Gastroesophageal sphincter (tissue), 4 donors: ENCODE results near the gene FUT3. TPM values are rescaled to one million over a fixed set of nuclear protein-coding genes. Genes with fewer than 3 reads are reported as not detected.

Experiments
- ATAC-seq: fragments of 150-250 bp; one replicate; pipeline ENCODE4 v1.9.1; 2016; ENCODE audit warnings: mild to moderate bottlenecking, moderate library complexity
- H3K27ac ChIP-seq, 4 donors: fragments of 200-600 bp; sonication (generic) in 3 of 4; 1 replicate in 3 of 4; 2 replicates in 1 of 4; pipeline ENCODE4 v1.5.1; 2016 to 2019
- H3K27me3 ChIP-seq: fragments of 200-600 bp; sonication (generic); one replicate; pipeline ENCODE4 v1.5.1; 2019
- H3K36me3 ChIP-seq, 2 donors: fragments of 200-600 bp; sonication (generic); one replicate each; pipeline ENCODE4 v1.5.1; 2019; ENCODE audit warnings: control low read depth in 1 of 2
- H3K4me1 ChIP-seq, 3 donors: fragments of 200-600 bp; sonication (generic); 1 replicate in 2 of 3; 2 replicates in 1 of 3; pipeline ENCODE4 v1.5.1; 2016 to 2019; ENCODE audit warnings: control low read depth in 2 of 3
- H3K4me3 ChIP-seq, 2 donors: fragments of 200-600 bp; sonication (generic); one replicate each; pipeline ENCODE4 v1.5.1; 2019; ENCODE audit warnings: mild to moderate bottlenecking in 1 of 2, moderate library complexity in 1 of 2
- H3K9me3 ChIP-seq, 3 donors: fragments of 200-600 bp; sonication (generic); one replicate each; pipeline ENCODE4 v1.5.1; 2017 to 2019; ENCODE audit warnings: control low read depth in 2 of 3
- EP300 ChIP-seq: sonication (generic); formaldehyde crosslinking; IDR thresholded peaks from one replicate; pipeline ENCODE4 v1.6.1; 2017; ENCODE audit warnings: antibody characterized with exemption, mild to moderate bottlenecking
- POLR2A ChIP-seq, 2 donors: fragments of 450-650 bp; IDR thresholded peaks; one replicate each; pipeline ENCODE4 v1.6.1; 2017; ENCODE audit warnings: antibody characterized with exemption in 2 of 2, mild to moderate bottlenecking in 2 of 2, moderate library complexity in 1 of 2
- POLR2AphosphoS5 ChIP-seq: sonication (generic); formaldehyde crosslinking; IDR thresholded peaks from one replicate; pipeline ENCODE4 v1.6.1; 2017; ENCODE audit warnings: antibody characterized with exemption
- WGBS, 2 donors: methylation state at CpG; one replicate each; pipeline ENCODE4 v1.1.5; 2018; ENCODE audit warnings: low coverage in 1 of 2; 5-methylcytosine and 5-hydroxymethylcytosine counted together
- total RNA-seq, 4 donors: library from RNA; depleted of rRNA; stranded (reverse); fragments of >200 nt; gene quantifications; one replicate each; pipeline ENCODE4 v1.1.0, GENCODE V29; 2016
- TF ChIP-seq, protein P1 (sequence below), 4 experiments: fragments of 200-600 bp in 2 of 4; fragments of 450-650 bp in 2 of 4; sonication (generic) in 1 of 4; IDR thresholded peaks; one replicate each; pipeline ENCODE4 v1.5.1; 2017 to 2019; ENCODE audit warnings: antibody characterized with exemption in 4 of 4, mild to moderate bottlenecking in 2 of 4, moderate library complexity in 2 of 4

Gene FUT3
- total RNA-seq, 4 donors from 2014 or later, result 0.12 to 4.8 (median 4.5) TPM; not detected in 1

DNA sequence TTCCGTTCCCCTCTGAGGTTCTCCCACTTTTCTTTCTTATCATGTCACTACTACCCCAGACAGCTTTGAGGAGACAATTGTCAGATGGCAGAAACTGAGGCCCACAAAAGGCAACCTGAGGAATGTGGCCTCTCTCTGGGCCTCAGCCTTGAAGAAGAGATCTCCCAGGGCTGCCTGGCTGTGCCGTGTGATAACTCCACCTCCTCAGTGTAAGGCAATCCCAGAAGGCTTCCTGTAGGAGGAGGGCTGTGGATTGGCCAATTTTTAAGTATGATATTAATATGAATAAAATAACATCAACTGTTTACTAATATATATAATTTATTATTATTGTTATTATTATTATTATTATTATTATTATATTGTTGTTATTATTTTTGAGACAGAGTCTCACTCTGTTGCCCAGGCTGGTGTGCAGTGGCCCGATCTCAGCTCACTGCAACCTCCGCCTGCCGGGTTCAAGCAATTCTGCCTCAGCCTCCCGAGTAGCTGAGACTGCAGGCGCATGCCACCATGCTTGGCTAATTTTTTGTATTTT lies 55.8 kb downstream of the FUT3 start:
- no peak for ATAC-seq
- WGBS, 2 donors, result 73 to 87% methylated on average over 2 to 7 of the region's 7 CpGs
- no peaks in the 10 kb centered on the region for H3K9me3 ChIP-seq
- no peak overlapping the region for H3K4me3 ChIP-seq
- no peak for TF ChIP-seq POLR2A (IDR thresholded peaks at IDR 0.05)
- TF ChIP-seq, protein P1, sequence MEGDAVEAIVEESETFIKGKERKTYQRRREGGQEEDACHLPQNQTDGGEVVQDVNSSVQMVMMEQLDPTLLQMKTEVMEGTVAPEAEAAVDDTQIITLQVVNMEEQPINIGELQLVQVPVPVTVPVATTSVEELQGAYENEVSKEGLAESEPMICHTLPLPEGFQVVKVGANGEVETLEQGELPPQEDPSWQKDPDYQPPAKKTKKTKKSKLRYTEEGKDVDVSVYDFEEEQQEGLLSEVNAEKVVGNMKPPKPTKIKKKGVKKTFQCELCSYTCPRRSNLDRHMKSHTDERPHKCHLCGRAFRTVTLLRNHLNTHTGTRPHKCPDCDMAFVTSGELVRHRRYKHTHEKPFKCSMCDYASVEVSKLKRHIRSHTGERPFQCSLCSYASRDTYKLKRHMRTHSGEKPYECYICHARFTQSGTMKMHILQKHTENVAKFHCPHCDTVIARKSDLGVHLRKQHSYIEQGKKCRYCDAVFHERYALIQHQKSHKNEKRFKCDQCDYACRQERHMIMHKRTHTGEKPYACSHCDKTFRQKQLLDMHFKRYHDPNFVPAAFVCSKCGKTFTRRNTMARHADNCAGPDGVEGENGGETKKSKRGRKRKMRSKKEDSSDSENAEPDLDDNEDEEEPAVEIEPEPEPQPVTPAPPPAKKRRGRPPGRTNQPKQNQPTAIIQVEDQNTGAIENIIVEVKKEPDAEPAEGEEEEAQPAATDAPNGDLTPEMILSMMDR (IDR thresholded peaks at IDR 0.05), result no peak
- TF ChIP-seq EP300, result no peak
- TF ChIP-seq POLR2AphosphoS5, result no peak
- H3K4me1 ChIP-seq, result no peaks in the 10 kb centered on the region
- H3K27ac ChIP-seq, result no peak overlapping the region
- no peaks in the 10 kb centered on the region for H3K36me3 ChIP-seq
- H3K27me3 ChIP-seq, result peaks cover 12% of the 10 kb centered on the region

DNA sequence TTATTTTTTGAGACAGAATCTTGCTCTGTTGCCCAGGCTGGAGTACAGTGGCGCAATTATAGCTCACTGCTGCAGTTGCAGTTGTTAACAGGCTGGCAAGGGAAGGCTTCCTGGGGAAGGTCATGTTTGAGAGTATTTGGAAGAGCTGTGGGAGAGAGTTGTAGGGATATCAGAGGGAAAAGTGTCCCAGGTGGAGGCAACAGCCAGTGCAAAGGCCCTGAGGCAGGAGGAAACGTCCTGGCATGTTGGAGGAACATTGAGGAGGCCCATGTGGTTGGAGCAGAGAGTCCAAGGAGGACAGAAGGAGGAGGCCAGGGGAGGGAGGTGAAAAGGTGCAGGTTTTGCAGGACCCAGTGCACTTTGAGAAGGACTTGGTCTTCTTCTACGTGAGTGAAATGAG lies 58.1 kb downstream of the FUT3 start:
- Histone ChIP-seq H3K27me3 (no peaks in the 10 kb centered on the region), H3K36me3 (peaks cover 0 to 19% of the 10 kb centered on the region in 2 donors), H3K9me3 (no peaks in the 10 kb centered on the region), H3K4me3 (no peak overlapping the region), H3K4me1 (peaks cover 0 to 10% (median 6%) of the 10 kb centered on the region in 3 donors), H3K27ac (no peak overlapping the region)
- ATAC-seq, result no peak
- 81 to 100% methylated on average over 2 of the region's 3 CpGs for WGBS, 2 donors
- TF ChIP-seq POLR2AphosphoS5 (no peak), POLR2A (IDR thresholded peaks at IDR 0.05) (no peak), EP300 (no peak)
- TF ChIP-seq, protein P1 (IDR thresholded peaks at IDR 0.05), result no peak

Other genes with a start within 250 kb of the FUT3 start
- gene SAFB2, start 228.7 kb downstream of the FUT3 start, total RNA-seq, result 10 to 100 TPM; 25.3 to 81.6 (median 41.6) TPM
- 10 to 100 TPM; 39.7 to 73.6 (median 65.2) TPM for gene SAFB, start 228.4 kb downstream of the FUT3 start, total RNA-seq
- gene MICOS13, start 170.9 kb downstream of the FUT3 start, total RNA-seq, result 10 to 100 TPM; 29.7 to 60.6 (median 50.7) TPM
- 10 to 100 TPM; 11.2 to 22.9 (median 18.9) TPM for gene HSD11B1L, start 170.4 kb downstream of the FUT3 start, total RNA-seq
- gene RPL36, start 161.2 kb downstream of the FUT3 start, total RNA-seq, result 1,000 to 10,000 TPM in 1 of 4 donors, 100 to 1,000 TPM in 3; 393 to 1,204 (median 723) TPM
- 10 to 100 TPM; 44.5 to 73.2 (median 64.1) TPM for gene LONP1, start 131.3 kb downstream of the FUT3 start, total RNA-seq
- gene CATSPERD, start 130.8 kb downstream of the FUT3 start, total RNA-seq, result under 1 TPM in 2 of 4 donors, not detected in 2; 0.27 to 0.47 TPM
- gene PRR22, start 66.7 kb downstream of the FUT3 start, total RNA-seq, result under 1 TPM in 1 of 4 donors, not detected in 3; 0.40 TPM
- 10 to 100 TPM; 14.1 to 39.4 (median 22.6) TPM for gene DUS3L, start 60.3 kb downstream of the FUT3 start, total RNA-seq
- 10 to 100 TPM in 2 of 4 donors, 1 to 10 TPM in 2; 3.6 to 27.2 (median 14.6) TPM for gene NRTN, start 46.4 kb downstream of the FUT3 start, total RNA-seq
- 1 to 10 TPM in 1 of 4 donors, not detected in 3; 3.0 TPM for gene FUT6, start 11.7 kb downstream of the FUT3 start, total RNA-seq
- gene FUT5, start 19.1 kb upstream of the FUT3 start, total RNA-seq, result not detected
- gene NDUFA11, start 52.3 kb upstream of the FUT3 start, total RNA-seq, result 100 to 1,000 TPM; 244 to 299 (median 265) TPM
- 1 to 10 TPM; 5.0 to 9.3 (median 8.0) TPM for gene VMAC, start 53.4 kb upstream of the FUT3 start, total RNA-seq
- 10 to 100 TPM in 3 of 4 donors, 1 to 10 TPM in 1; 10.0 to 19.6 (median 15.2) TPM for gene CAPS, start 62.8 kb upstream of the FUT3 start, total RNA-seq
- 100 to 1,000 TPM in 2 of 4 donors, 10 to 100 TPM in 2; 87.0 to 125 (median 104) TPM for gene RANBP3, start 126.7 kb upstream of the FUT3 start, total RNA-seq